ENCODE results near the gene LRRC4C. TPM values are rescaled to one million over a fixed set of nuclear protein-coding genes. Genes with fewer than 3 reads are reported as not detected.

LRRC4C gene
- total RNA-seq, 1 experiment from 2014 or later: 0.72 TPM

DNA sequence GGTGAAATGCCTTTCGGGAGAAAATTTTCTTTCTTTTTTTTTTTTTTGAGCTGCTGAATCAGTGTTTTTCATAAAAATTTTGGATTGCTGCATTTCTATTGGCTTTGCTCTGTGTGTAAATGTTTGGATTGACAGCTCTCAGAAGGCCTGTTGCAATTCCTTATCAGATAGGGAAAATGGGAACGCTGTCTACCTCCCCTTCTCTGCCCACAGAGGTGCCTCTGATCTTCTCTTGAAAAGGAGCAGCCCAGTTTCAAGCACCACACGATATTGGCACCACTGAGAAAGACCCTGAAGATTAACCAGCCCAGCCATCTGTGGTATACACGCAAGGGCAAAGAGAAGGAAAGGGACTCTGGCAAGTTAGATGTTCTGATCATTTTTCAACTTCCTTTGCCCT, 1272.2 kb downstream of the LRRC4C start:
- ATAC-seq: no peak
- TF ChIP-seq GTF2I (CRISPR knock-in tag; conservative IDR thresholded peaks at IDR 0.05) (no peak), ZNF396 (CRISPR knock-in tag; IDR thresholded peaks at IDR 0.05; ENCODE audit: borderline replicate concordance) (no peak), GRHL2 (CRISPR knock-in tag; IDR thresholded peaks at IDR 0.05; ENCODE audit: insufficient replicate concordance, severe bottlenecking) (no peak), SMAD4 (CRISPR knock-in tag; IDR thresholded peaks at IDR 0.05) (no peak), FOXK1 (CRISPR knock-in tag; IDR thresholded peaks at IDR 0.05) (no peak), ZNF121 (CRISPR knock-in tag; IDR thresholded peaks at IDR 0.05) (no peak), NR3C1 (CRISPR knock-in tag; conservative IDR thresholded peaks at IDR 0.05; ENCODE audit: low read depth) (no peak), ETV6 (CRISPR knock-in tag; IDR thresholded peaks at IDR 0.05) (no peak), NFE2L1 (CRISPR knock-in tag; IDR thresholded peaks at IDR 0.05) (no peak), TCF7 (CRISPR knock-in tag; IDR thresholded peaks at IDR 0.05; ENCODE audit: low read depth) (no peak), ZNF138 (CRISPR knock-in tag; conservative IDR thresholded peaks at IDR 0.05) (no peak), TP53 (CRISPR knock-in tag; IDR thresholded peaks at IDR 0.05) (no peak)
- TF ChIP-seq, protein P1, sequence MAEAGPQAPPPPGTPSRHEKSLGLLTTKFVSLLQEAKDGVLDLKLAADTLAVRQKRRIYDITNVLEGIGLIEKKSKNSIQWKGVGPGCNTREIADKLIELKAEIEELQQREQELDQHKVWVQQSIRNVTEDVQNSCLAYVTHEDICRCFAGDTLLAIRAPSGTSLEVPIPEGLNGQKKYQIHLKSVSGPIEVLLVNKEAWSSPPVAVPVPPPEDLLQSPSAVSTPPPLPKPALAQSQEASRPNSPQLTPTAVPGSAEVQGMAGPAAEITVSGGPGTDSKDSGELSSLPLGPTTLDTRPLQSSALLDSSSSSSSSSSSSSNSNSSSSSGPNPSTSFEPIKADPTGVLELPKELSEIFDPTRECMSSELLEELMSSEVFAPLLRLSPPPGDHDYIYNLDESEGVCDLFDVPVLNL (CRISPR knock-in tag; IDR thresholded peaks at IDR 0.05; ENCODE audit: borderline replicate concordance, low read depth): no peak
- TF ChIP-seq, protein P2, sequence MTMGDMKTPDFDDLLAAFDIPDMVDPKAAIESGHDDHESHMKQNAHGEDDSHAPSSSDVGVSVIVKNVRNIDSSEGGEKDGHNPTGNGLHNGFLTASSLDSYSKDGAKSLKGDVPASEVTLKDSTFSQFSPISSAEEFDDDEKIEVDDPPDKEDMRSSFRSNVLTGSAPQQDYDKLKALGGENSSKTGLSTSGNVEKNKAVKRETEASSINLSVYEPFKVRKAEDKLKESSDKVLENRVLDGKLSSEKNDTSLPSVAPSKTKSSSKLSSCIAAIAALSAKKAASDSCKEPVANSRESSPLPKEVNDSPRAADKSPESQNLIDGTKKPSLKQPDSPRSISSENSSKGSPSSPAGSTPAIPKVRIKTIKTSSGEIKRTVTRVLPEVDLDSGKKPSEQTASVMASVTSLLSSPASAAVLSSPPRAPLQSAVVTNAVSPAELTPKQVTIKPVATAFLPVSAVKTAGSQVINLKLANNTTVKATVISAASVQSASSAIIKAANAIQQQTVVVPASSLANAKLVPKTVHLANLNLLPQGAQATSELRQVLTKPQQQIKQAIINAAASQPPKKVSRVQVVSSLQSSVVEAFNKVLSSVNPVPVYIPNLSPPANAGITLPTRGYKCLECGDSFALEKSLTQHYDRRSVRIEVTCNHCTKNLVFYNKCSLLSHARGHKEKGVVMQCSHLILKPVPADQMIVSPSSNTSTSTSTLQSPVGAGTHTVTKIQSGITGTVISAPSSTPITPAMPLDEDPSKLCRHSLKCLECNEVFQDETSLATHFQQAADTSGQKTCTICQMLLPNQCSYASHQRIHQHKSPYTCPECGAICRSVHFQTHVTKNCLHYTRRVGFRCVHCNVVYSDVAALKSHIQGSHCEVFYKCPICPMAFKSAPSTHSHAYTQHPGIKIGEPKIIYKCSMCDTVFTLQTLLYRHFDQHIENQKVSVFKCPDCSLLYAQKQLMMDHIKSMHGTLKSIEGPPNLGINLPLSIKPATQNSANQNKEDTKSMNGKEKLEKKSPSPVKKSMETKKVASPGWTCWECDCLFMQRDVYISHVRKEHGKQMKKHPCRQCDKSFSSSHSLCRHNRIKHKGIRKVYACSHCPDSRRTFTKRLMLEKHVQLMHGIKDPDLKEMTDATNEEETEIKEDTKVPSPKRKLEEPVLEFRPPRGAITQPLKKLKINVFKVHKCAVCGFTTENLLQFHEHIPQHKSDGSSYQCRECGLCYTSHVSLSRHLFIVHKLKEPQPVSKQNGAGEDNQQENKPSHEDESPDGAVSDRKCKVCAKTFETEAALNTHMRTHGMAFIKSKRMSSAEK (CRISPR knock-in tag; IDR thresholded peaks at IDR 0.05; ENCODE audit: borderline replicate concordance): no peak
- TF ChIP-seq, protein P3, sequence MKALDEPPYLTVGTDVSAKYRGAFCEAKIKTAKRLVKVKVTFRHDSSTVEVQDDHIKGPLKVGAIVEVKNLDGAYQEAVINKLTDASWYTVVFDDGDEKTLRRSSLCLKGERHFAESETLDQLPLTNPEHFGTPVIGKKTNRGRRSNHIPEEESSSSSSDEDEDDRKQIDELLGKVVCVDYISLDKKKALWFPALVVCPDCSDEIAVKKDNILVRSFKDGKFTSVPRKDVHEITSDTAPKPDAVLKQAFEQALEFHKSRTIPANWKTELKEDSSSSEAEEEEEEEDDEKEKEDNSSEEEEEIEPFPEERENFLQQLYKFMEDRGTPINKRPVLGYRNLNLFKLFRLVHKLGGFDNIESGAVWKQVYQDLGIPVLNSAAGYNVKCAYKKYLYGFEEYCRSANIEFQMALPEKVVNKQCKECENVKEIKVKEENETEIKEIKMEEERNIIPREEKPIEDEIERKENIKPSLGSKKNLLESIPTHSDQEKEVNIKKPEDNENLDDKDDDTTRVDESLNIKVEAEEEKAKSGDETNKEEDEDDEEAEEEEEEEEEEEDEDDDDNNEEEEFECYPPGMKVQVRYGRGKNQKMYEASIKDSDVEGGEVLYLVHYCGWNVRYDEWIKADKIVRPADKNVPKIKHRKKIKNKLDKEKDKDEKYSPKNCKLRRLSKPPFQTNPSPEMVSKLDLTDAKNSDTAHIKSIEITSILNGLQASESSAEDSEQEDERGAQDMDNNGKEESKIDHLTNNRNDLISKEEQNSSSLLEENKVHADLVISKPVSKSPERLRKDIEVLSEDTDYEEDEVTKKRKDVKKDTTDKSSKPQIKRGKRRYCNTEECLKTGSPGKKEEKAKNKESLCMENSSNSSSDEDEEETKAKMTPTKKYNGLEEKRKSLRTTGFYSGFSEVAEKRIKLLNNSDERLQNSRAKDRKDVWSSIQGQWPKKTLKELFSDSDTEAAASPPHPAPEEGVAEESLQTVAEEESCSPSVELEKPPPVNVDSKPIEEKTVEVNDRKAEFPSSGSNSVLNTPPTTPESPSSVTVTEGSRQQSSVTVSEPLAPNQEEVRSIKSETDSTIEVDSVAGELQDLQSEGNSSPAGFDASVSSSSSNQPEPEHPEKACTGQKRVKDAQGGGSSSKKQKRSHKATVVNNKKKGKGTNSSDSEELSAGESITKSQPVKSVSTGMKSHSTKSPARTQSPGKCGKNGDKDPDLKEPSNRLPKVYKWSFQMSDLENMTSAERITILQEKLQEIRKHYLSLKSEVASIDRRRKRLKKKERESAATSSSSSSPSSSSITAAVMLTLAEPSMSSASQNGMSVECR (CRISPR knock-in tag; IDR thresholded peaks at IDR 0.05; ENCODE audit: borderline replicate concordance): no peak
- TF ChIP-seq, protein P4, sequence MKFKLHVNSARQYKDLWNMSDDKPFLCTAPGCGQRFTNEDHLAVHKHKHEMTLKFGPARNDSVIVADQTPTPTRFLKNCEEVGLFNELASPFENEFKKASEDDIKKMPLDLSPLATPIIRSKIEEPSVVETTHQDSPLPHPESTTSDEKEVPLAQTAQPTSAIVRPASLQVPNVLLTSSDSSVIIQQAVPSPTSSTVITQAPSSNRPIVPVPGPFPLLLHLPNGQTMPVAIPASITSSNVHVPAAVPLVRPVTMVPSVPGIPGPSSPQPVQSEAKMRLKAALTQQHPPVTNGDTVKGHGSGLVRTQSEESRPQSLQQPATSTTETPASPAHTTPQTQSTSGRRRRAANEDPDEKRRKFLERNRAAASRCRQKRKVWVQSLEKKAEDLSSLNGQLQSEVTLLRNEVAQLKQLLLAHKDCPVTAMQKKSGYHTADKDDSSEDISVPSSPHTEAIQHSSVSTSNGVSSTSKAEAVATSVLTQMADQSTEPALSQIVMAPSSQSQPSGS (CRISPR knock-in tag; IDR thresholded peaks at IDR 0.05; ENCODE audit: borderline replicate concordance, low read depth): no peak
- TF ChIP-seq, protein P5, sequence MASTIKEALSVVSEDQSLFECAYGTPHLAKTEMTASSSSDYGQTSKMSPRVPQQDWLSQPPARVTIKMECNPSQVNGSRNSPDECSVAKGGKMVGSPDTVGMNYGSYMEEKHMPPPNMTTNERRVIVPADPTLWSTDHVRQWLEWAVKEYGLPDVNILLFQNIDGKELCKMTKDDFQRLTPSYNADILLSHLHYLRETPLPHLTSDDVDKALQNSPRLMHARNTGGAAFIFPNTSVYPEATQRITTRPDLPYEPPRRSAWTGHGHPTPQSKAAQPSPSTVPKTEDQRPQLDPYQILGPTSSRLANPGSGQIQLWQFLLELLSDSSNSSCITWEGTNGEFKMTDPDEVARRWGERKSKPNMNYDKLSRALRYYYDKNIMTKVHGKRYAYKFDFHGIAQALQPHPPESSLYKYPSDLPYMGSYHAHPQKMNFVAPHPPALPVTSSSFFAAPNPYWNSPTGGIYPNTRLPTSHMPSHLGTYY (CRISPR knock-in tag; IDR thresholded peaks at IDR 0.05): no peak
- TF ChIP-seq, protein P6, sequence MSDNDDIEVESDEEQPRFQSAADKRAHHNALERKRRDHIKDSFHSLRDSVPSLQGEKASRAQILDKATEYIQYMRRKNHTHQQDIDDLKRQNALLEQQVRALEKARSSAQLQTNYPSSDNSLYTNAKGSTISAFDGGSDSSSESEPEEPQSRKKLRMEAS (CRISPR knock-in tag; IDR thresholded peaks at IDR 0.05): no peak
- CTCF ChIA-PET: no interaction called here
- H3K27ac Mint-ChIP-seq: no peak overlapping the region
- no peaks in the 10 kb centered on the region for H3K4me1 Mint-ChIP-seq
- POLR2A ChIA-PET: no interaction called here
- DNase-seq (ENCODE audit: low spot score): no peak
- peaks cover 63% of the 10 kb centered on the region for H3K27me3 Mint-ChIP-seq (ENCODE audit: low read depth)
- H3K9me3 Mint-ChIP-seq: no peaks in the 10 kb centered on the region
- no peaks in the 10 kb centered on the region for H3K36me3 Mint-ChIP-seq
- no peak overlapping the region for H3K4me3 Mint-ChIP-seq
